ENCODE results near the gene SLC45A2.

- TF ChIP-seq CTCF (IDR thresholded peaks at IDR 0.05): no peak
- TF ChIP-seq REST (IDR thresholded peaks at IDR 0.05; ENCODE audit: insufficient read depth in 1 of 2, low read depth in 2 of 2, low read length in 1 of 2): no peak
Measured at GRCh38 chr5:33978306-33978705, 6.2 kb downstream of the SLC45A2 start.

Measured in Panc1 (cell line).